GM18951 (cell line): ENCODE results near the gene UBL5.

ENCODE experiments used
- POLR2A ChIP-seq: IDR thresholded peaks from 4 replicates; pipeline ENCODE4 v1.6.1; 2011; ENCODE audit warnings: mild to moderate bottlenecking; ENCODE audit not compliant: insufficient read length, insufficient read depth; ENCODE audit errors: extremely low read depth
- in situ Hi-C: fragments of 300-500 bp; cut with MboI; formaldehyde crosslinking; loops from one replicate; pipeline ENCODE4 v1.12.0; 2022; ENCODE audit warnings: low sequenced_read_pairs, mixed read lengths, inconsistent platforms; ENCODE audit not compliant: unreplicated experiment

Gene UBL5

DNA sequence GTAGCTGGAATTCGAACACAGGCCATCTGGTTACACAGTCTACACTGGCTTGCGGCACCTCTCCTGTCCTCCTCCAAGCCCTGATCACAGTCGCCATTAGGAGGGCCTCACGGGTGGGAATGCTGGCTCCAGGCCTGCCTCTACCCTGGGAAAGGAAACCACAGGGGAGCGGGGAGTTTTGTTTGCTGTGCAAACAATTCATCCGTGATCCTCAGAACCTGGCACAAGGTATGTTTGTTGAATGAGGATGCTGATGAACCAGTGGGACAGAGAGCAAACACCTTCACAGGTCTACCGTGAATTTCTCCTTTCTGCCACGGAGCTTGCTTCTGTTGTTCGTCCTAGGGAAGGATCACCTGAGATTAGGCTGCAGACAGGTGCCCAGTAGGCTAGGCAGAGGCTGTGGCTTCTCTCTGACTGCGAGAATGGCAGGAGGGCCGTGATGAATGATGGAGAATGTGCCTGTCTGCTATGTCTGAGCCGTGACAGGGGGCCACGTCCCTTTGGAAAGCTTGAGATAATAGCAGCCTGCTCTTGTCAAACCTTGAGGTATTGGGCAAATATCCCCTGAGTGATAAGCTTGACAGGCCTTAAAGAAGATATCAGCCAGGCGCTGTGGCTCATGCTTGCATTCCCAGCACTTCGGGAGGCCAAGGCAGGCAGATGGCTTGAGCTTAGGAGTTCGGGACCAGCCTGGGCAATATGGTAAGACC, 44.1 kb downstream of the UBL5 start:
- in situ Hi-C loops, result no loop called here
- no peak for TF ChIP-seq POLR2A

DNA sequence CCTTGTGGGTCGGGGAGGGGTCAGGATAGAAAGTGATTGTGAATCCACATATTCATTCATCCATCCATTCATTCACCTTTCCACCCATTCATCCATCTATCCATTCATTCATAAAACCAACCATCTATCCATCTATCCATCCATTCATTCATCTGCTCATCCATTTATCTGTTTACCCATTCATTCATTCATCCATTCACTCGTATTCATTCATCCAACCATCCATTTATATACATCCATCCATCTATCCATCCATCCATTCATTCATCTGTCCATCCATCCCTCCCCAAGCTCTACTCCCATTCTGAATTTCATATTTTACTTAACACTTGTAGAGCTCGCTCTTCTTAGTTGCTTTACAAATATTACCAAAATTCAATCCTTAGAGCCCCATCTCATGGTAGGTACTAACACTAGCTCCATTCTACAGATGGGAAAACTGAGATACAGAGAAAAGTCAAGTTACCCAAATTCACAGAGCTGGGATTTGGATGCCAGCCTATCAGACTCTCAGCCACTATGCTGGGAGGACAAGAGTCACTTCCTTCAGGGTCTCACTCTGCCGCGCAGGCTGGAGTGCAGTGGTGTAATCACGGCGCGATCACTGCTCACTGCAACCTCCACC, 45.0 kb downstream of the UBL5 start:
- in situ Hi-C loops, result no loop called here
- no peak for TF ChIP-seq POLR2A

DNA sequence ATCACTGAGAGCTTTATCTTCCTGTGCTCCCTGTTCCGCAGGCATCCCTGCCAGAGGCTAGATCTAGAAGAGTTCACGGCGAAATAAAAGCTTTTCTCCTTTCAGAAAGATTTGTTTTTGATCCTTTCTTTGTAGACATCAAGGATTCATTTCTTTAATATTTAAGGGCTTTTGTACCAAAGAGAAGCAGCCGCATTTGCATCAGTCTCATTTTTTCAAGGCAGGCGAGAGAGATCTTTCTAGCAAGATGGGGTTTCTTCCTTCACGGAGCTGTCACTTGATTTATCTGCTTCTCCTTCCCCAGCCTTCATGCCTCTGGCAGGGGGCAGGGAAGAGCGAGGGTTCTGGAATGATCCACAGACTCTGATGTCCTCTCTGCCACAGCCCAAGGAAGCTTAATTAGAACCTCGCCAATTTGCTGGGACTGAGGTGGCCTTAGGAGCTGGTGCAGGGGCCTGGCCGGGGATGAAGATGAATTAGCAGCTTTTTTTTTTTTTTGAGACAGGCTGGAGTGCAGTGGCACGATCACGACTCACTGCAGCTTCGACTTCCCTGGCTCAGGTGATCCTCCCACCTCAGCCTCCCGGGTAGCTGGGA, 47.4 kb downstream of the UBL5 start:
- TF ChIP-seq POLR2A, result no peak
- in situ Hi-C loops, result no loop called here

DNA sequence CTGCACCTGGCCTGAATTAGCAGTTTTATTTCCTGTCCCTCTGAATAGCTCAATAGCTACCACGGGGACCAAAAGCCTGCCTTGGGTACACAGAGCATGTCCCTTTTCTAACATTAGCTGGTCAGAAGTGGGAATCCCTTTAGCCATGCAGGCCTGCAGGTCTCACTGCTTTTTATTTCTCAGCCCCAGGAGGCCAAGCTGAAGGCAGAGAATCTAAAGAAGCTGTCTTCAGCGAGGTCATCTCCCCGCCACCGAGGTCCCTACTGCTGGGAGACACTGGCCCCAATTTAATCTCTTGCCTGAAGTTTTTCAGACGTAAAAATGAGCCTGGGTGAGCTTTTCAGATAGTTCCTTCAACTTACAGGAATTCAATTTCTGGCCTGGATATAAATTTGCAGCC, 48.1 kb downstream of the UBL5 start:
- in situ Hi-C loops, result no loop called here
- no peak for TF ChIP-seq POLR2A

DNA sequence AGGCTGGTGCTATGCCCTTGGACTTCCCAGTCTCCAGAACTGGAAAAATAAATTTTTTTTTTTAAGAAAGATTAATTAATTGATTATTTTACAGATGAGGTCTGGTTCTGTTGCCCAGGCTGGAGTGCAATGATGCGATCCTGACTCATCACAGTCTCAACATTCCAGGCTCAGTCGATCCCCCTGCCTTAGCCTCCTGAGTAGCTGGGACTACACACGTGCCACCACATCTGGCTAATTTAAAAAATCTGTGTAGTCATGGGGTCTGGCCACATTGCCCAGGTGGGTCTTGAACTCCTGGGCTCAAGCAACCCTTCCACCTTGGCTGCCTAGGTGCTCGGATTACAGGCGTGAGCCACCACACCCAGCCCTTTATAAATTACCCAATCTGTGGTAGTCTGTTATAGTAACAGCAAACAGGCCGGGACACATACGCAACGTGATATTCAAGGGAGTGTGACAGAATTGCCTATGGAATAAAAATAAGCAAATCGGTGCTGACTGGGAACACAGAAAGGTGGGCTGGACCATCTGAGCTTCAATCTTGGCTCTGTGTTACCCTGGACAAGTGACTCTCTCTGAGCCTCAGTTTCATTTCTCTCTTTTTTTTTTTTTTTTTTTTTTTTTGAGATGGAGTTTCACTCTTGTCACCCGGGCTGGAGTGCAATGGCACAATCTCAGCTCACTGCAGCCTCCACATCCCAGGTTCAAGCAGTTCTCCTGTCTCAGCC, 50.2 kb downstream of the UBL5 start:
- TF ChIP-seq POLR2A, result no peak
- in situ Hi-C loops, result no loop called here

DNA sequence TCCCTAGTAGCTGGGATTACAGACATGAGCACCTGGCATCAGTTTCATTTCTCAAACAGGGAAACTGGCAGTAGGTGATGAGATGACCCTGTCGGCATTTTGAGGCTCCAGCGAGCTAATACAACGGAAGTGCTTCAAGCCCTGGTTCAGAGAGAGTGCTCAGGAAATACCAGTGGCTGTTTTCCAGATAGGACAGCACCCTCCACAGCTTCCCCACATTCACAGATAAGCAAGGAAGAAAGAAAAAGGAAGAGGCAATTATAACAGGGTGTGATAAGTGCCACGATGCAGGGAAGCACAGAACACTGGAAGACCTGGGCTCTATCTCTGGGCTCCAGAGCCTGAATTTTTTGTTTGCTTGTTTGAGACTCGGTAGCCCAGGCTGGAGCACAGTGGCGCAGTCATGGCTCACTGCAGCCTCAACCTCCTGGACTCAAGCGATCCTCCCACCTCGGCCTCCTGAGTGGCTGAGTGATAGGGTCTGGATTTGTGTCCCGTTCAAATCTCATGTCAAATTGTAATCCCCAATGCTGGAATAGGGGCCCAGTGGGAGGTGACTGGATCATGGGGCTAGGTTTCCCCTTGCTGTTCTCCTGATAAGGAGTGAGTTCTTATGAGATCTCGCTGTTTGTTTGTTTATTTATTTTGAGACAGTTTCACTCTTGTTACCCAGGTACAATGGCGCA, 50.9 kb downstream of the UBL5 start:
- in situ Hi-C loops, result no loop called here
- no peak for TF ChIP-seq POLR2A
